Suppressor macrophage treated with lipopolysaccharide for 4 hours (primary cell): ENCODE measurements around the gene CDH24.

Experiments
- DNase-seq: peaks from one replicate; pipeline ENCODE4 v3.0.0-alpha.2; 2020

CDH24 gene

GRCh38 chr14:23060536-23061260, 3.4 kb upstream of the CDH24 start:
- no peak for DNase-seq

GRCh38 chr14:23058654-23059504, 1.6 kb upstream of the CDH24 start:
- DNase-seq = no peak

- DNase-seq = peak; percentile 81
Measured at GRCh38 chr14:23057757-23058653, 685 bp upstream of the CDH24 start.

- peak; percentile 77 for DNase-seq
Measured at GRCh38 chr14:23056145-23056955, 970 bp downstream of the CDH24 start.

GRCh38 chr14:23055621-23056144, 1.6 kb downstream of the CDH24 start:
- DNase-seq = no peak

GRCh38 chr14:23055147-23055550, 2.2 kb downstream of the CDH24 start:
- DNase-seq = no peak

GRCh38 chr14:23054000-23054811, 3.1 kb downstream of the CDH24 start:
- DNase-seq = peak; percentile 17

GRCh38 chr14:23053426-23053825, 3.9 kb downstream of the CDH24 start:
- DNase-seq = no peak

GRCh38 chr14:23052671-23053070, 4.6 kb downstream of the CDH24 start:
- no peak for DNase-seq

GRCh38 chr14:23052182-23052623, 5.1 kb downstream of the CDH24 start:
- DNase-seq = no peak

- DNase-seq = no peak
Measured at GRCh38 chr14:23051141-23052057, 5.9 kb downstream of the CDH24 start.

GRCh38 chr14:23049011-23049410, 8.3 kb downstream of the CDH24 start:
- DNase-seq = no peak

- DNase-seq = no peak
Measured at GRCh38 chr14:23047751-23048693, 9.3 kb downstream of the CDH24 start.

- DNase-seq = no peak
Measured at GRCh38 chr14:23047034-23047634, 10.2 kb downstream of the CDH24 start.

GRCh38 chr14:23045419-23046357, 11.6 kb downstream of the CDH24 start:
- DNase-seq = no peak

- DNase-seq = no peak
Measured at GRCh38 chr14:23044840-23045239, 12.5 kb downstream of the CDH24 start.

- no peak for DNase-seq
Measured at GRCh38 chr14:23043754-23044153, 13.6 kb downstream of the CDH24 start.
